Cardiac muscle cell (in vitro differentiated cells and primary cell): ENCODE results near the gene OSGIN1. TPM values are rescaled to one million over a fixed set of nuclear protein-coding genes. Genes with fewer than 3 reads are reported as not detected.
A peak's percentile ranks its signal among the peaks of the same experiment; 100 is the strongest.

Source experiments
- DNase-seq, 2 donors: peaks; one replicate each; pipeline versions ENCODE4 v3.0.0 to v3.0.0-alpha.2; 2010 to 2017; ENCODE audit warnings: low read depth in 1 of 2, low spot score in 1 of 2
- H3K27ac ChIP-seq: fragments of 200-600 bp; sonication (generic); 2 replicates; pipeline ENCODE4 v1.5.1; 2016
- H3K27me3 ChIP-seq: fragments of 200-600 bp; sonication (generic); 2 replicates; pipeline ENCODE4 v1.6.0; 2016; ENCODE audit warnings: control low read depth
- H3K36me3 ChIP-seq: fragments of 200-600 bp; sonication (generic); 2 replicates; pipeline ENCODE4 v1.5.1; 2016; ENCODE audit warnings: control low read depth
- H3K4me1 ChIP-seq: fragments of 200-600 bp; sonication (generic); 2 replicates; pipeline ENCODE4 v1.8.1; 2017; ENCODE audit warnings: low read depth, mild to moderate bottlenecking, mixed run types
- H3K4me3 ChIP-seq: fragments of 200-600 bp; sonication (generic); 2 replicates; pipeline ENCODE4 v1.5.1; 2016; ENCODE audit warnings: mild to moderate bottlenecking
- H3K9me3 ChIP-seq: fragments of 200-600 bp; sonication (generic); 2 replicates; pipeline ENCODE4 v1.5.1; 2017; ENCODE audit warnings: low read depth, mild to moderate bottlenecking, control low read depth
- polyA plus RNA-seq: library from polyadenylated mRNA; unstranded; fragments of >200 nt; fragmentation: Nextera tagmentation; extraction: Ambion mirVana; gene quantifications from 2 replicates; pipeline ENCODE4 v1.2.1, GENCODE V29; 2016
- total RNA-seq: library from RNA; depleted of rRNA; stranded (reverse); fragments of >200 nt; gene quantifications from 2 replicates; pipeline ENCODE4 v1.2.3, GENCODE V29; 2016
- TF ChIP-seq, protein P1 (sequence below): IDR thresholded peaks from 2 replicates; pipeline ENCODE4 v1.5.1; 2012; ENCODE audit warnings: low read depth, mild to moderate bottlenecking, low read length

Gene OSGIN1
- total and polyA plus RNA-seq, 2 experiments from 2014 or later = 0.76 to 3.4 TPM

- TF ChIP-seq, protein P1, sequence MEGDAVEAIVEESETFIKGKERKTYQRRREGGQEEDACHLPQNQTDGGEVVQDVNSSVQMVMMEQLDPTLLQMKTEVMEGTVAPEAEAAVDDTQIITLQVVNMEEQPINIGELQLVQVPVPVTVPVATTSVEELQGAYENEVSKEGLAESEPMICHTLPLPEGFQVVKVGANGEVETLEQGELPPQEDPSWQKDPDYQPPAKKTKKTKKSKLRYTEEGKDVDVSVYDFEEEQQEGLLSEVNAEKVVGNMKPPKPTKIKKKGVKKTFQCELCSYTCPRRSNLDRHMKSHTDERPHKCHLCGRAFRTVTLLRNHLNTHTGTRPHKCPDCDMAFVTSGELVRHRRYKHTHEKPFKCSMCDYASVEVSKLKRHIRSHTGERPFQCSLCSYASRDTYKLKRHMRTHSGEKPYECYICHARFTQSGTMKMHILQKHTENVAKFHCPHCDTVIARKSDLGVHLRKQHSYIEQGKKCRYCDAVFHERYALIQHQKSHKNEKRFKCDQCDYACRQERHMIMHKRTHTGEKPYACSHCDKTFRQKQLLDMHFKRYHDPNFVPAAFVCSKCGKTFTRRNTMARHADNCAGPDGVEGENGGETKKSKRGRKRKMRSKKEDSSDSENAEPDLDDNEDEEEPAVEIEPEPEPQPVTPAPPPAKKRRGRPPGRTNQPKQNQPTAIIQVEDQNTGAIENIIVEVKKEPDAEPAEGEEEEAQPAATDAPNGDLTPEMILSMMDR = no peak
- H3K4me1 ChIP-seq = peaks cover 50% of the 10 kb centered on the region
- H3K4me3 ChIP-seq = no peak overlapping the region
- H3K36me3 ChIP-seq = peaks cover 11% of the 10 kb centered on the region
- DNase-seq = no peak
- H3K27ac ChIP-seq = no peak overlapping the region
- no peaks in the 10 kb centered on the region for H3K27me3 ChIP-seq
- no peaks in the 10 kb centered on the region for H3K9me3 ChIP-seq
Observed at GRCh38 chr16:83907631-83908250, 45.3 kb upstream of the OSGIN1 start.

DNA sequence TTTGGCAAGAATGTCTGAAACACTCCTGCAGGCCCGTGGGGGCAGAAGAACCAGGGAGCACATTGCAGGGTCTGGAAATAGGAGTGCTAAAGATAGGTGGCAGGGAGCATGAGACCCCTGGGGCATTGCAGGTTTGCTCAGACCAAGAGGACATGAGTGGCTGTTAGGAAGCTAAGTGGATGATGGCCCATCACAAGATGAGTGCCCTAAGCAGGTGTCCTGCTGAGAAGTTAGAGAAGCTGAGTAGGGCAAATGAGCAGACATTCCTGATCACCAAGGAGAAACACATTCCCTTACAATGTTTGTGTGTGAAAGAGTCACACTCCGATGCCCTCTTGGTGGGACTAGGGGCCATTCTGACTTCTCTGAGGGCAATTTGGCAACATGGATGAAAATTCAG is 44.2 kb upstream of the OSGIN1 start:
- no peaks in the 10 kb centered on the region for H3K27me3 ChIP-seq
- H3K4me3 ChIP-seq = no peak overlapping the region
- no peaks in the 10 kb centered on the region for H3K9me3 ChIP-seq
- TF ChIP-seq, protein P1 = no peak
- peaks cover 42% of the 10 kb centered on the region for H3K4me1 ChIP-seq
- no peak for DNase-seq
- H3K27ac ChIP-seq = no peak overlapping the region
- peaks cover 12% of the 10 kb centered on the region for H3K36me3 ChIP-seq

- no peak for DNase-seq
- H3K4me3 ChIP-seq = no peak overlapping the region
- H3K9me3 ChIP-seq = no peaks in the 10 kb centered on the region
- peaks cover 28% of the 10 kb centered on the region for H3K4me1 ChIP-seq
- no peak overlapping the region for H3K27ac ChIP-seq
- TF ChIP-seq, protein P1 = no peak
- H3K36me3 ChIP-seq = peaks cover 14% of the 10 kb centered on the region
- H3K27me3 ChIP-seq = no peaks in the 10 kb centered on the region
Observed at GRCh38 chr16:83911290-83911689, 41.8 kb upstream of the OSGIN1 start.

DNA sequence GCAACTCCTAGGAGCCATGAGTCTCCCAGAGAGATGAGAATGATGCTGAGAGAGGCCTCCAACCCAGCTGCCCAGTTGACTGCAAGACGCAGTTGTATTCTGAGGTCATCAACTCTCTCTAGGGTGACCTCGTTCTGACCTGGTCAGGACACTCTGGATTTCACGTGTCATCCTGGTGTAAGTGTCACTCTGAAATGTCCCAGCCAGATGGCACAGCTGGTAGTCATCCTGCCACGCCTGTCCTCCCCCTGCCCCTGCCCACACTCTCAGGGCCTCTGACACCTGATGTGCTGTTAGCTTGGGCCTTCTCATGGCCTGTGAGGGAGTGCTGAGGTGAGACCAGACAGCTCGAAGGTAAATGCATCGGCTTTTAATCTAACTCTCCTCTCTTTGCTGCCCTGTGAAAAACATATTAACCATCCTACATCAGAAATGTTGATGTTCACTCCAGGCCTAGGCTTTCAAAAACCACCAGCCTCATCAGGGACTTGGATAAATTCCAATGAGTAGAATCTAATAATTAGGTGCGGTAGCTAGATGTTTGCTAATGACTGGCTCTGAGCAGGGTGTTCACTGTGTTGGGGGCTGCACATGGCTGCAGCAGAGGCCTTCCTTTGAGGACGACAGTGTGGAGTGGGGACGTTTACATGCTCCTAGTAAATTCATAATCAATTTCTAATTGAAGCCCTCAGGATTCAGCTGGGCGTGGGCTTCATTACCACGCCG is 40.4 kb upstream of the OSGIN1 start:
- H3K4me1 ChIP-seq = peaks cover 14% of the 10 kb centered on the region
- TF ChIP-seq, protein P1 = no peak
- no peaks in the 10 kb centered on the region for H3K27me3 ChIP-seq
- H3K27ac ChIP-seq = no peak overlapping the region
- H3K36me3 ChIP-seq = peaks cover 14% of the 10 kb centered on the region
- no peak overlapping the region for H3K4me3 ChIP-seq
- H3K9me3 ChIP-seq = no peaks in the 10 kb centered on the region
- DNase-seq = no peak

GRCh38 chr16:83913245-83913633 is 39.8 kb upstream of the OSGIN1 start:
- peak in 1 of 2 donors; percentile 43 for DNase-seq
- Histone ChIP-seq H3K36me3 (peaks cover 14% of the 10 kb centered on the region), H3K4me3 (no peak overlapping the region), H3K4me1 (peaks cover 9% of the 10 kb centered on the region), H3K27ac (no peak overlapping the region), H3K9me3 (no peaks in the 10 kb centered on the region), H3K27me3 (no peaks in the 10 kb centered on the region)
- TF ChIP-seq, protein P1 = no peak
